Choroid plexus epithelial cell (primary cell): ENCODE data around the gene SCRT2.

Experiments used
- DNase-seq: peaks from one replicate; pipeline ENCODE4 v3.0.0-alpha.2; 2010; ENCODE audit warnings: low read depth
- H3K4me3 ChIP-seq: 2 replicates; pipeline ENCODE4 v1.5.1; 2011; ENCODE audit warnings: low read depth, mild to moderate bottlenecking, control low read depth, low read length, moderate library complexity
- CTCF ChIP-seq: conservative IDR thresholded peaks from 2 replicates; pipeline ENCODE4 v1.5.1; 2011; ENCODE audit warnings: low read depth, mild to moderate bottlenecking, control low read depth, inconsistent platforms, low read length, moderate library complexity

Gene SCRT2

DNA sequence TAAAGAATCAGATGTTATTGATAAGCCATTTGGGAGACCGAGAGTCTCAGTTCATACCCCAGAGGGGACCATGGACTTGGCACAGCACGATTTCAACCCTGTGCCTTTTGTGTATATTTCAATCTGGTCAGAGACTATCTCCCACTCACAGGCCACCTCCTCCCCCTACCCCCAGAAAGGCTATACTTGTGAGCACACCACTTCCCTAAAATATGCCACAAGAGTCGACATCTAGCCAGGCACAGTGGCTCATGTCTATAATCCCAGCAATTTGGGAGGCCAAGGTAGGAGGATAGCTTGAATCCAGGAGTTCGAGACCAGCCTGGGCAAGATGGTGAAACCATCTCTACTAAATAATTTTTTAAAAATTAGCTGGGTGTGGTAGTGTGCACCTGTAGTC, 51.9 kb downstream of the SCRT2 start:
- no peak for TF ChIP-seq CTCF
- DNase-seq = no peak
- no peak overlapping the region for H3K4me3 ChIP-seq

DNA sequence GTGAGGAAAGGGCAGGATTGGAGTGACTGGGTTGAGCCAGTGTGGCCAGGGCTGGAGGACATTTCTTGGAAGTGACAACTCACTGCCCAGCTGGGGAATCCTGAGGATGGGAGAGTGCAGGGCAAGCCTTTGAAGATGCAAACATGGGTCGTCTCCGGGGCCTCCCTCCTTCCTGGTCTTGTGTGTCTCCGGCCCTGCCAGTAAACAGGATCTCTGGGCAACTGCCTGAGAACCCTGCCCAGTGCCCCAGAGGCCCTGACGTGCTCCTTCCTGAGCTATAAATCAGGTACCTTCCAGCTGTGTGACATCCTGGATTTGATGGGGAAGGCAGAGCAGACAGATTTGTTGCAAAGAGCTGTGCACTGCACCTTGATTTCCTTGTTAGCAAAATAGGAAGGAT, 52.6 kb downstream of the SCRT2 start:
- no peak for DNase-seq
- no peak overlapping the region for H3K4me3 ChIP-seq
- TF ChIP-seq CTCF = no peak

GRCh38 chr20:622161-622560, 53.4 kb downstream of the SCRT2 start:
- DNase-seq = no peak
- TF ChIP-seq CTCF = no peak
- H3K4me3 ChIP-seq = no peak overlapping the region

DNA sequence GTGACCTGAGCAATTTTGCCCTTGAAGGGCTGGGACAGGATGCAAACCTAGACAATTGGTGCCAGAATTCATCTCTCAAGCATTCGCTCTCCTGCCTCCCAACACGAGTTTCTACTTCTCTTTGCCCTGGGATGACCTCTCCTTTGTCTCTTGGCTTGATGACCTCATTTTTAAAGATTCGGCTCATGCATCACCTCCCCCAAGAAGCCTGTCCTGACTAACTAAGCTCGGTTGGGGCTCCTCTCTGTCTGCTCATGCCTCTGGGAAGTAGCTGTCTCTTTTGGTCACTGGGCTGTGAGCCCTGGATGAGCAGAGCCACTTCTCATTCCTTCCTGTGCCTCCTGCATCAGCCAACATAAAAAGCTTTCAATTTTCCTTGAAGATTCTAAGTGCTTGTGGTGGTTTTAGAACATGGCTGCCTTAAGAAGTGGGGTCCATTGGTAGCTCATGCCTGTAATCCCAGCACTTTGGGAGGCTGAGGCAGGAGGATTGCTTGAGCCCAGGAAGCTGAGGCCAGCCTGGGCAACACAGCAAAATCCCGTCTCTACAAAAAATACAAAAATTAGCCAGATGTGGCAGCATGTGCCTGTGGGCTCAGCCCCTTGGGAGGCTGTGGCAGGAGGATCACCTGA, 54.4 kb downstream of the SCRT2 start:
- TF ChIP-seq CTCF = no peak
- no peak for DNase-seq
- no peak overlapping the region for H3K4me3 ChIP-seq

DNA sequence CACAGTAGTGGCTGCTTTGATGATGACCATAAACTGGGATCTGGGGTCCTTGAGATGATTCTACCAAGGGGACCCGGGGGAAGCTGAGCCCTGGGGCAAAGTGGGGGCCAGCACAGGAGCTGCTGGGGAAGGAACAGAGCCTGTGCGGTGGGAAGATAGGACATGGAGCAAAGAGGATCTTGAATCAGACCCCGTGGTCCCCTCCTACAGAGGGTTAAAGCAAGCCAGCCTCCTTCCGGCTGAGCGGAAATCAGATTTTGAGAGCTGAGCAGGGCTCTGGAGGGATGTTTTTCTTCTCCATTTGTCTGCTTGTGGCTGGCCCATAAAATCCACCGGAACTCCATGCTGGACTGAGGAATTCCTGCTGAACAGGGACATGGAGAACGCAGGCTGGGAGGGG, 55.4 kb downstream of the SCRT2 start:
- DNase-seq = no peak
- H3K4me3 ChIP-seq = no peak overlapping the region
- TF ChIP-seq CTCF = no peak

DNA sequence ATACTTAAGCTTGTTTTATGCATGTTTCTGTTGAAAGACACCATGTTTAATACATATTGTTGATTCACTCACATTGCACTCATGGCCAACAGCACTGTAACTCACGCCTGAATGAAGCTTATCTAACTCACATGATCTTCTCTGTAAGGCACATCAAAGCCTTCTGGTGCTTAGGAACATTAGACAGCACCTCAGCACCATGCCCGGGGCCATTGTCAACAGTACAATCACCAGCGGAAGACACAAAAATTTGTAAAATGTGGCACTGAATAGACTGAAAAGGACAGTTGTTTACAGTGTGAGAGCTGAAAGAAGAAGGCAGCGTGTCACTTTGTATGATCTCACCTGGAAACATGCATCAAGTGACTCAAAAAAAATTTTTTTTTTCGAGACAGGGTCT, 56.6 kb downstream of the SCRT2 start:
- no peak overlapping the region for H3K4me3 ChIP-seq

More for the DNA sequence above, 56.6 kb downstream of the SCRT2 start:
- no peak for DNase-seq
- no peak for TF ChIP-seq CTCF
